Activated gamma-delta T cell (primary cell): ENCODE data around the gene SLC44A5.
"Not testable (repeated sequence)": the region's sequence is repeated elsewhere in the genome, so short reads cannot be mapped to it uniquely, and the experiment has no call there.

Experiments used
- DNase-seq: peaks from one replicate; lab custom pipeline; 2025; lab: John Stamatoyannopoulos, UW

The SLC44A5 gene

GRCh38 chr1:75461808-75462325 is 149.0 kb downstream of the SLC44A5 start:
- no peak for DNase-seq

- no peak for DNase-seq
Measured at GRCh38 chr1:75449998-75450397, 160.9 kb downstream of the SLC44A5 start.

- no peak for DNase-seq
Measured at GRCh38 chr1:75444220-75444619, 166.7 kb downstream of the SLC44A5 start.

GRCh38 chr1:75440274-75440673 is 170.6 kb downstream of the SLC44A5 start:
- DNase-seq: no peak

GRCh38 chr1:75438355-75438754 is 172.6 kb downstream of the SLC44A5 start:
- no peak for DNase-seq

- DNase-seq: no peak
Measured at GRCh38 chr1:75431843-75432242, 179.1 kb downstream of the SLC44A5 start.

GRCh38 chr1:75430526-75430925 is 180.4 kb downstream of the SLC44A5 start:
- DNase-seq: no peak

- no peak for DNase-seq
Measured at GRCh38 chr1:75426688-75427087, 184.2 kb downstream of the SLC44A5 start.

GRCh38 chr1:75425001-75425650 is 185.8 kb downstream of the SLC44A5 start:
- DNase-seq: no peak

GRCh38 chr1:75423616-75424015 is 187.3 kb downstream of the SLC44A5 start:
- no peak for DNase-seq

GRCh38 chr1:75423136-75423535 is 187.8 kb downstream of the SLC44A5 start:
- DNase-seq: no peak

- no peak for DNase-seq
Measured at GRCh38 chr1:75421371-75421770, 189.5 kb downstream of the SLC44A5 start.

- no peak for DNase-seq
Measured at GRCh38 chr1:75415187-75415586, 195.7 kb downstream of the SLC44A5 start.

GRCh38 chr1:75412616-75413015 is 198.3 kb downstream of the SLC44A5 start:
- DNase-seq: no peak

GRCh38 chr1:75404681-75405080 is 206.2 kb downstream of the SLC44A5 start:
- DNase-seq: not testable (repeated sequence)

- not testable (repeated sequence) for DNase-seq
Measured at GRCh38 chr1:75403147-75403646, 207.7 kb downstream of the SLC44A5 start.

GRCh38 chr1:75400716-75401115 is 210.2 kb downstream of the SLC44A5 start:
- DNase-seq: no peak

GRCh38 chr1:75396745-75397144 is 214.2 kb downstream of the SLC44A5 start:
- DNase-seq: no peak

- DNase-seq: no peak
Measured at GRCh38 chr1:75396260-75396659, 214.7 kb downstream of the SLC44A5 start.

GRCh38 chr1:75394386-75395139 is 216.4 kb downstream of the SLC44A5 start:
- DNase-seq: no peak

- DNase-seq: no peak
Measured at GRCh38 chr1:75392278-75392677, 218.6 kb downstream of the SLC44A5 start.

- not testable (repeated sequence) for DNase-seq
Measured at GRCh38 chr1:75375476-75376447, 235.2 kb downstream of the SLC44A5 start.
